HEK293T (cell line): ENCODE data around the gene TMEM204.

Experiments used
- CTCF ChIA-PET: fragments of 350-600 bp; formaldehyde crosslinking; extraction: SDS; loops from one replicate; lab custom pipeline; 2021; ENCODE audit warnings: antibody characterized with exemption, inconsistent platforms; lab: Yijun Ruan, JAX
- POLR2A ChIA-PET: fragments of 350-600 bp; formaldehyde crosslinking; extraction: SDS; loops from one replicate; lab custom pipeline; 2020; ENCODE audit warnings: antibody characterized with exemption, inconsistent platforms; lab: Yijun Ruan, JAX
- DNase-seq: peaks from one replicate; pipeline ENCODE4 v3.0.0; 2012; ENCODE audit warnings: mixed read lengths; ENCODE audit errors: extremely low spot score
- ARNT ChIP-seq: fragments of 450-650 bp; IDR thresholded peaks from 2 replicates; pipeline ENCODE4 v1.6.1; 2017; ENCODE audit warnings: mild to moderate bottlenecking
- BHLHE40 ChIP-seq: fragments of 450-650 bp; IDR thresholded peaks from 2 replicates; pipeline ENCODE4 v1.6.1; 2016; ENCODE audit warnings: mild to moderate bottlenecking, moderate library complexity, borderline replicate concordance
- CTBP1 ChIP-seq: fragments of 450-650 bp; IDR thresholded peaks from 2 replicates; pipeline ENCODE4 v1.6.1; 2016; ENCODE audit warnings: borderline replicate concordance
- ELF4 ChIP-seq: fragments of 450-650 bp; IDR thresholded peaks from 2 replicates; pipeline ENCODE4 v1.6.1; 2017; ENCODE audit warnings: antibody characterized with exemption
- FOXA1 ChIP-seq: fragments of 450-650 bp; IDR thresholded peaks from 2 replicates; pipeline ENCODE4 v1.6.1; 2016; ENCODE audit warnings: mild to moderate bottlenecking
- FOXK2 ChIP-seq: fragments of 450-650 bp; IDR thresholded peaks from 2 replicates; pipeline ENCODE4 v1.6.1; 2016; ENCODE audit warnings: mild to moderate bottlenecking
- FOXM1 ChIP-seq: fragments of 450-650 bp; IDR thresholded peaks from 2 replicates; pipeline ENCODE4 v1.6.1; 2017; ENCODE audit warnings: mild to moderate bottlenecking, borderline replicate concordance
- HDGF ChIP-seq: fragments of 450-650 bp; IDR thresholded peaks from 2 replicates; pipeline ENCODE4 v1.6.1; 2017; ENCODE audit warnings: antibody characterized with exemption, borderline replicate concordance
- L3MBTL2 ChIP-seq: fragments of 450-650 bp; conservative IDR thresholded peaks from 2 replicates; pipeline ENCODE4 v1.6.1; 2016; ENCODE audit warnings: mild to moderate bottlenecking
- LEF1 ChIP-seq: fragments of 450-650 bp; IDR thresholded peaks from 2 replicates; pipeline ENCODE4 v1.6.1; 2017; ENCODE audit warnings: mild to moderate bottlenecking, borderline replicate concordance
- NFRKB ChIP-seq: fragments of 450-650 bp; IDR thresholded peaks from 2 replicates; pipeline ENCODE4 v1.6.1; 2016; ENCODE audit warnings: mild to moderate bottlenecking, moderate library complexity
- PKNOX1 ChIP-seq: fragments of 450-650 bp; IDR thresholded peaks from 2 replicates; pipeline ENCODE4 v1.6.1; 2016
- SP1 ChIP-seq: fragments of 450-650 bp; IDR thresholded peaks from 2 replicates; pipeline ENCODE4 v1.6.1; 2017
- SUZ12 ChIP-seq: fragments of 450-650 bp; IDR thresholded peaks from 2 replicates; pipeline ENCODE4 v1.6.1; 2016; ENCODE audit warnings: mild to moderate bottlenecking
- TARDBP ChIP-seq: fragments of 450-650 bp; IDR thresholded peaks from 2 replicates; pipeline ENCODE4 v1.6.1; 2016
- ZNF384 ChIP-seq: fragments of 450-650 bp; IDR thresholded peaks from 2 replicates; pipeline ENCODE4 v1.6.1; 2016

TMEM204 gene

GRCh38 chr16:1503110-1503955 lies 30.1 kb upstream of the TMEM204 start:
- TF ChIP-seq ELF4, result no peak
- no peak for DNase-seq
- CTCF ChIA-PET, result no interaction called here

GRCh38 chr16:1505073-1505844 lies 28.2 kb upstream of the TMEM204 start:
- CTCF ChIA-PET, result no interaction called here
- DNase-seq, result no peak
- POLR2A ChIA-PET, result no interaction called here
- TF ChIP-seq ZNF384, result no peak
- TF ChIP-seq ELF4, result no peak
- no peak for TF ChIP-seq TARDBP
- no peak for TF ChIP-seq HDGF
- TF ChIP-seq FOXK2, result no peak
- no peak for TF ChIP-seq L3MBTL2
- no peak for TF ChIP-seq NFRKB
- no peak for TF ChIP-seq BHLHE40
- no peak for TF ChIP-seq CTBP1
- TF ChIP-seq LEF1, result no peak

More at GRCh38 chr16:1503110-1503955, 30.1 kb upstream of the TMEM204 start:
- POLR2A ChIA-PET, result interaction anchor here (2.8 kb wide), 1 partner anchor 10 kb away, joined by 8 read pairs; the partner anchor contains the start of gene TELO2

- ChIA-PET CTCF (no interaction called here), POLR2A (no interaction called here)
- no peak for DNase-seq
- TF ChIP-seq SP1 (no peak), CTBP1 (no peak), SUZ12 (no peak), L3MBTL2 (no peak), PKNOX1 (no peak), HDGF (no peak), TARDBP (no peak), FOXK2 (no peak), ELF4 (no peak), ZNF384 (no peak), BHLHE40 (no peak), FOXA1 (no peak), FOXM1 (no peak), LEF1 (no peak), NFRKB (no peak), ARNT (no peak)
Observed at GRCh38 chr16:1505912-1506311, 27.6 kb upstream of the TMEM204 start.

GRCh38 chr16:1506494-1507213 lies 26.8 kb upstream of the TMEM204 start:
- no peak for DNase-seq
- CTCF ChIA-PET, result no interaction called here
- POLR2A ChIA-PET, result no interaction called here
- TF ChIP-seq PKNOX1 (no peak), LEF1 (no peak), FOXK2 (no peak), SP1 (no peak), HDGF (no peak), FOXA1 (no peak), CTBP1 (no peak), L3MBTL2 (no peak), BHLHE40 (no peak), SUZ12 (no peak), TARDBP (no peak)

- CTCF ChIA-PET, result no interaction called here
- POLR2A ChIA-PET, result no interaction called here
- TF ChIP-seq FOXK2, result no peak
- TF ChIP-seq SP1, result no peak
- no peak for TF ChIP-seq SUZ12
- no peak for TF ChIP-seq LEF1
- no peak for TF ChIP-seq CTBP1
- no peak for TF ChIP-seq TARDBP
- TF ChIP-seq ZNF384, result no peak
- TF ChIP-seq FOXA1, result no peak
- TF ChIP-seq HDGF, result no peak
- no peak for TF ChIP-seq FOXM1
- no peak for TF ChIP-seq ARNT
- TF ChIP-seq BHLHE40, result no peak
- TF ChIP-seq PKNOX1, result no peak
- TF ChIP-seq NFRKB, result no peak
- TF ChIP-seq ELF4, result no peak
- no peak for TF ChIP-seq L3MBTL2
- DNase-seq, result no peak
Observed at GRCh38 chr16:1508494-1509187, 24.8 kb upstream of the TMEM204 start.
